Ovary (tissue), 9 donors: ENCODE results near the gene AQP1. TPM values are rescaled to one million over a fixed set of nuclear protein-coding genes. Genes with fewer than 3 reads are reported as not detected.

ENCODE experiments used
- DNase-seq, 5 donors: peaks; one replicate each; pipeline ENCODE4 v3.0.0-alpha.2; 2019 to 2020
- H3K27ac ChIP-seq, 2 donors: fragments of 200-600 bp; one replicate each; pipeline versions ENCODE4 v1.5.1 to v1.8.0; 2019 to 2022
- H3K27me3 ChIP-seq: fragments of 200-600 bp; one replicate; pipeline ENCODE4 v1.8.0; 2022
- H3K36me3 ChIP-seq: fragments of 200-600 bp; sonication (generic); one replicate; pipeline ENCODE4 v1.5.1; 2019
- H3K4me1 ChIP-seq: one replicate; pipeline ENCODE4 v1.8.1; 2013; ENCODE audit warnings: mild to moderate bottlenecking, moderate library complexity; ENCODE audit not compliant: insufficient read depth
- H3K4me3 ChIP-seq: fragments of 200-600 bp; sonication (generic); one replicate; pipeline ENCODE4 v1.5.1; 2017
- H3K9me3 ChIP-seq, 2 donors: fragments of 200-600 bp in 1 of 2; sonication (generic) in 1 of 2; one replicate each; pipeline versions ENCODE4 v1.5.1 to v1.8.1; 2013 to 2019; ENCODE audit warnings: mild to moderate bottlenecking in 1 of 2, moderate library complexity in 1 of 2
- CTCF ChIP-seq, 3 donors: fragments of 450-650 bp in 2 of 3; fragments of 200-600 bp in 1 of 3; IDR thresholded peaks; one replicate each; pipeline versions ENCODE4 v1.5.1 to v1.8.0; 2016 to 2022; ENCODE audit warnings: antibody characterized with exemption in 3 of 3, mild to moderate bottlenecking in 1 of 3
- EP300 ChIP-seq: sonication (generic); formaldehyde crosslinking; IDR thresholded peaks from one replicate; pipeline ENCODE4 v1.6.1; 2017; ENCODE audit warnings: antibody characterized with exemption
- POLR2A ChIP-seq: fragments of 450-650 bp; IDR thresholded peaks from one replicate; pipeline ENCODE4 v1.6.1; 2017; ENCODE audit warnings: antibody characterized with exemption, mild to moderate bottlenecking, moderate library complexity
- WGBS, 3 donors: extraction: QIAGEN DNeasy Blood & Tissue Kit in 1 of 3; methylation state at CpG; one replicate each; pipeline versions ENCODE4 v1.1.5 to v1.1.7; 2013 to 2017; 5-methylcytosine and 5-hydroxymethylcytosine counted together
- intact Hi-C, 4 donors: fragments of 100-400 bp; cut with DNase I; formaldehyde crosslinking; loops; one replicate each; pipeline versions ENCODE4 v1.11.0 to v1.15.1; 2022 to 2023
- polyA plus RNA-seq, 2 donors: library from polyadenylated mRNA; stranded (reverse); fragments of 200-250 nt in 1 of 2; fragments of 350-450 nt in 1 of 2; fragmentation: Illumina TruSeq in 1 of 2; extraction: RNeasy Lipid Tissue Mini Kit (QIAGEN cat#74804) in 1 of 2; gene quantifications; one replicate each; pipeline ENCODE4 v1.2.3, GENCODE V29; 2013 to 2014
- total RNA-seq, 7 donors: library from RNA; depleted of rRNA in 2 of 7; stranded (reverse); fragments of >200 nt in 2 of 7; fragmentation: NEBNext Ultra II Directional in 3 of 7; extraction: Animal tissue kit (Norgen Biotek cat#: 25700) in 3 of 7; gene quantifications; one replicate each; pipeline versions ENCODE4 v1.1.0 to v1.2.4, GENCODE V29; 2016 to 2023
- donor health status: DM: no; HTN: no; CAD: no; lungs with moderate emphysema.
- donor health status: DM: no; HTN: no; CAD: no.
- donor health status: Bipolar disorder and iron deficiency.
- donor health status: DM: yes; HTN: yes; CAD: no.
- donor health status: DM: no; HTN: no; CAD: no.
- donor health status: DM: yes; HTN: yes; CAD: no.

Gene AQP1
- total and polyA plus RNA-seq, 9 donors: 10.2 to 151 (median 54.4) TPM

GRCh38 chr7:30915751-30916150, 4.1 kb downstream of the AQP1 start:
- 68 to 87% (median 79%) methylated on average over 6 of the region's 6 CpGs for WGBS, 3 donors
- no peaks in the 10 kb centered on the region for H3K9me3 ChIP-seq
- TF ChIP-seq POLR2A: no peak
- no peak for TF ChIP-seq EP300
- no peak for TF ChIP-seq CTCF (IDR thresholded peaks at IDR 0.05)
- DNase-seq: no peak
- no peak overlapping the region for H3K27ac ChIP-seq
- H3K27me3 ChIP-seq: no peaks in the 10 kb centered on the region
- H3K4me3 ChIP-seq: no peak overlapping the region
- H3K4me1 ChIP-seq: no peaks in the 10 kb centered on the region
- intact Hi-C loops: loop anchor here in 1 of 4 donors (10.0 kb wide), 1 partner anchor 101 kb away; no protein-coding TSS in a partner anchor
- H3K36me3 ChIP-seq: no peaks in the 10 kb centered on the region

- Histone ChIP-seq H3K4me1 (no peaks in the 10 kb centered on the region), H3K9me3 (no peaks in the 10 kb centered on the region), H3K36me3 (no peaks in the 10 kb centered on the region), H3K27ac (no peak overlapping the region), H3K27me3 (no peaks in the 10 kb centered on the region), H3K4me3 (no peak overlapping the region)
- no peak for DNase-seq
- intact Hi-C loops: loop anchor here in 1 of 4 donors (10.0 kb wide), 1 partner anchor 101 kb away; no protein-coding TSS in a partner anchor
- 78% methylated on average over 3 of the region's 3 CpGs for WGBS, 3 donors
- TF ChIP-seq POLR2A (no peak), EP300 (no peak), CTCF (IDR thresholded peaks at IDR 0.05) (no peak)
Observed at GRCh38 chr7:30916255-30916654, 4.6 kb downstream of the AQP1 start.

- 85 to 89% (median 88%) methylated on average over 7 of the region's 7 CpGs for WGBS, 3 donors
- Histone ChIP-seq H3K4me1 (no peaks in the 10 kb centered on the region), H3K4me3 (no peak overlapping the region), H3K36me3 (no peaks in the 10 kb centered on the region), H3K27me3 (no peaks in the 10 kb centered on the region), H3K27ac (no peak overlapping the region), H3K9me3 (no peaks in the 10 kb centered on the region)
- no peak for DNase-seq
- intact Hi-C loops: loop anchor here in 1 of 4 donors (10.0 kb wide), 1 partner anchor 102 kb away; no protein-coding TSS in a partner anchor
- no peak for TF ChIP-seq CTCF (IDR thresholded peaks at IDR 0.05)
- no peak for TF ChIP-seq EP300
- no peak for TF ChIP-seq POLR2A
Observed at GRCh38 chr7:30916767-30917166, 5.1 kb downstream of the AQP1 start.

GRCh38 chr7:30917216-30917893, 5.7 kb downstream of the AQP1 start:
- no peak overlapping the region for H3K4me3 ChIP-seq
- WGBS, 3 donors: 86 to 91% (median 90%) methylated on average over 4 of the region's 4 CpGs
- H3K27me3 ChIP-seq: no peaks in the 10 kb centered on the region
- TF ChIP-seq POLR2A: no peak
- no peak for TF ChIP-seq EP300
- TF ChIP-seq CTCF (IDR thresholded peaks at IDR 0.05): no peak
- H3K27ac ChIP-seq: no peak overlapping the region
- no peaks in the 10 kb centered on the region for H3K36me3 ChIP-seq
- H3K9me3 ChIP-seq: no peaks in the 10 kb centered on the region
- intact Hi-C loops: loop anchor here in 1 of 4 donors (10.0 kb wide), 1 partner anchor 103 kb away; no protein-coding TSS in a partner anchor
- H3K4me1 ChIP-seq: no peaks in the 10 kb centered on the region
- no peak for DNase-seq
